A549 (cell line): ENCODE results near the gene TP53BP2.

ENCODE experiments used
- CEBPB ChIP-seq, 2 experiments: fragments of >200 bp in 1 of 2; sonication (Bioruptor Twin) in 1 of 2; formaldehyde crosslinking in 1 of 2; IDR thresholded peaks; 2 replicates each; pipeline ENCODE4 v1.6.1; 2012 to 2016
- CTCF ChIP-seq: fragments of >200 bp; sonication (Bioruptor Twin); formaldehyde crosslinking; IDR thresholded peaks from 3 replicates; pipeline ENCODE4 v1.5.1; 2016
- EP300 ChIP-seq, 2 experiments: fragments of >200 bp; sonication (Bioruptor Twin); formaldehyde crosslinking; IDR thresholded peaks; 2 replicates in 1 of 2; 3 replicates in 1 of 2; pipeline ENCODE4 v1.6.1; 2016 to 2017
- JUNB ChIP-seq: fragments of >200 bp; sonication (Bioruptor Twin); formaldehyde crosslinking; IDR thresholded peaks from 2 replicates; pipeline ENCODE4 v1.6.1; 2016
- MAFK ChIP-seq: fragments of 450-650 bp; IDR thresholded peaks from 2 replicates; pipeline ENCODE4 v1.6.1; 2014; ENCODE audit not compliant: partially characterized antibody
- NFE2L2 ChIP-seq: fragments of 150-350 bp; conservative IDR thresholded peaks from 2 replicates; pipeline ENCODE4 v1.6.1; 2014; ENCODE audit warnings: low read length
- POLR2AphosphoS2 ChIP-seq: conservative IDR thresholded peaks from 2 replicates; pipeline ENCODE4 v1.6.1; 2012; ENCODE audit warnings: low read length, improper control_type of control experiment, inconsistent platforms
- RAD21 ChIP-seq, 2 experiments: fragments of >200 bp in 1 of 2; sonication (Bioruptor Twin) in 1 of 2; formaldehyde crosslinking in 1 of 2; IDR thresholded peaks in 1 of 2; conservative IDR thresholded peaks in 1 of 2; 2 replicates in 1 of 2; 3 replicates in 1 of 2; pipeline ENCODE4 v1.6.1; 2012 to 2018; ENCODE audit warnings: inconsistent platforms in 1 of 2
- SREBF2 ChIP-seq: fragments of 450-650 bp; IDR thresholded peaks from 2 replicates; pipeline ENCODE4 v1.6.1; 2014; ENCODE audit warnings: mild to moderate bottlenecking, moderate library complexity
- ZC3H11A ChIP-seq: fragments of 450-650 bp; IDR thresholded peaks from 2 replicates; pipeline ENCODE4 v1.6.1; 2014; ENCODE audit warnings: antibody characterized with exemption, mild to moderate bottlenecking
- ZSCAN20 ChIP-seq: fragments of 250-450 bp; sonication (Bioruptor Pico); IDR thresholded peaks from 2 replicates; pipeline ENCODE4 v1.8.0; 2022; ENCODE audit warnings: mild to moderate bottlenecking, moderate library complexity
- TF ChIP-seq, protein P1 (sequence below): fragments of 450-650 bp; IDR thresholded peaks from 2 replicates; pipeline ENCODE4 v1.6.1; 2014; ENCODE audit warnings: antibody characterized with exemption

DNA sequence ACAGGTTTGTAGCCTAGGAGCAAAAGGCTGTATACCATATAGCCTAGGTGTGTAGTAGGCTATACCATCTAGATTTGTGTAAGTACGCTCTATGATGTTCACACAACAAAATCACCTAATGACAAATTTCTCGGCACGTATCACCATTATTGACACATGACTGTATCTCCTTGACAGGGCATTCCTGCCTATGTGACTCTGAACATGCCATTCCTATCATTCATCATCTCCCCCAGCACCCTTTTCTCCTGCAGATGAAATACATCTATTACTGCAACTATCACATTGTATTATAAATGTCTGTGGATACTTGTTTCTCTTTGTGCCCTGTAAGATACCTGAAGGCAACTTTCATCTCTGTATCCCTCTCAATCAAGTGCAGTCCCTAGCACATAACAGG lies 29.9 kb downstream of the TP53BP2 start:
- TF ChIP-seq CTCF (no peak), POLR2AphosphoS2 (no peak), NFE2L2 (no peak), JUNB (no peak), RAD21 (conservative IDR thresholded peaks at IDR 0.05 in 1 of 2, IDR thresholded peaks at IDR 0.05 in 1 of 2) (no peak), CEBPB (IDR thresholded peaks at IDR 0.05) (no peak), ZSCAN20 (no peak), ZC3H11A (no peak), SREBF2 (no peak), MAFK (no peak), EP300 (IDR thresholded peaks at IDR 0.05) (no peak)
- TF ChIP-seq, protein P1, sequence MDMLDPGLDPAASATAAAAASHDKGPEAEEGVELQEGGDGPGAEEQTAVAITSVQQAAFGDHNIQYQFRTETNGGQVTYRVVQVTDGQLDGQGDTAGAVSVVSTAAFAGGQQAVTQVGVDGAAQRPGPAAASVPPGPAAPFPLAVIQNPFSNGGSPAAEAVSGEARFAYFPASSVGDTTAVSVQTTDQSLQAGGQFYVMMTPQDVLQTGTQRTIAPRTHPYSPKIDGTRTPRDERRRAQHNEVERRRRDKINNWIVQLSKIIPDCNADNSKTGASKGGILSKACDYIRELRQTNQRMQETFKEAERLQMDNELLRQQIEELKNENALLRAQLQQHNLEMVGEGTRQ = no peak
